GM19023 (cell line): ENCODE measurements around the gene LARGE1.

ENCODE experiments used
- ATAC-seq: cut with Tn5 transposase; IDR thresholded peaks from one replicate; pipeline ENCODE4 v1.9.1; 2021; ENCODE audit warnings: mild to moderate bottlenecking, moderate library complexity; ENCODE audit not compliant: unreplicated experiment

LARGE1 gene

DNA sequence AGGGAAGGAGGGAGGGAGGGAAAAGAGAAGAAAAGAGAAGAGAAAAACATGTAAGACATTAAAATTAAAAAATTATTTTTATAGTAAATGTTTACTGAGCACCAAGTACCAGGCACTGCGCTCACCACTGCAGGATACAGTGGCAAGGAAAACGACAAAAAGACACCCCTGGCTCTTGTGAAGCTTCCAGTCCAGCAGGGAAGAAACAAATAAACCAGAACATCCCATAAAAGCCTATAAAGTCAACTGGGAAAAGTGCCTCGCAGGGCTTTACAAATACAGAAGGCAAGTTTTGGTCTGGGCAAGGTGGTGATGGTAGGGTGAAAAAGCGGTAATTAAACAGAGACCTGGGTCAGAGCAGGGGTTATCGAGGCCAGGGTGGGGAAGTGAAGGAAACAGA lies 33.6 kb downstream of the LARGE1 start:
- ATAC-seq, result no peak

DNA sequence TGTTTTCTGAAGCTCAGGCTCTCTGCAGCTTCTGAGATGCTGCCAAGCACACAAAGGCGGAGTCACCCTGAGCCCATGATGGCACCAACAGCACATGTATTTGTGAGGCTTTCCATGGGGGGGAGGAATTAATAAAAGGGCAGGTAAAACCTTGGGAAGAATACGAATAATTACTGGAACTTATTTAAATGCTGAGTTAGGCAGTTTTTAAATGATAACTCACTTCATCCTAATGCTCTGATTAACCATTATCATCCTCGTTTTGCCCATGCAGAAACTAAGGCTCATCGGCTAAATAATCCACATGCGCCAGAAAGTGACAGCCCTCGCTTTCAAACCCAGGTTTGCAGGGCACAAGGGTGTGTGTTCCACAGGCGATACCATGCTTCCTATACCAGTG lies 35.4 kb downstream of the LARGE1 start:
- no peak for ATAC-seq

DNA sequence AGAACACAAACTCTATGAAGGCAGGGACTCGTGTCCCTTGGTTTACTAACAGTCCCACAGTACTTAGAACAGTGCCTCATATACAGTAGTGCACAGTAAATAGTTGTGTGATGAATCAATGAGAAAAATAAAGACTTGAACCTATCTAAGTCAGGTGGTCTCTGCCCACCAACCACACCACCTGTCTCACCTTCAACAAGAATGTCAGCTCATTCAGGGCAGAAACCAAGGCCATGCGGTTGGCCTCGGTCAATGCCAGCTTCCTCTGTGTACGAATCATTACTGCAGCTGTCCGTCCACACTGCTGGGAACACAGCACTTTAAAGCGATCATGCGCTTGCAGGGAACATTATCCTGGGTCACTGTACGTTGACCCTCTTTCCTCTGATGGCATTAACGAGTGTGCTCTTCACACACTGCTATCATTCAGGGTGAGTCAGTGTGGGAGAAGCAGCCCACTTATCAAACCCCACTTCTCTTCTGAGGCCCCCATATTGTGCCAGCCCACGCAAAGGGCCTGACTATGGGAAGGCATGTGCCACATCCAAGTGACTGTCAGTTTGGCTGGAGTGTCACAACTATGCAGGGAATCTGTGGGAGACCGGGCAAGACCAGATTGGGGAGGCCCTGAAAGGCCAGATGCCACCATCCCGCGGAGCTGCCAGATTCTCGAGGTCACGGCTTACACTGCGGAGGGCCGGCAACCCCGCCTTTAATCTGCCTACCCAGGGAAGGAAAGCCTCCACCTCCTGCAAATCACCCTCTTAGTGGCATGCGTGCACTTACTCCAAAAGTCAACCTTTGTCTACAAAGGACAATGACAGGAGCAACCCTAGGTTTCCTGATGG lies 36.1 kb downstream of the LARGE1 start:
- ATAC-seq, result no peak

DNA sequence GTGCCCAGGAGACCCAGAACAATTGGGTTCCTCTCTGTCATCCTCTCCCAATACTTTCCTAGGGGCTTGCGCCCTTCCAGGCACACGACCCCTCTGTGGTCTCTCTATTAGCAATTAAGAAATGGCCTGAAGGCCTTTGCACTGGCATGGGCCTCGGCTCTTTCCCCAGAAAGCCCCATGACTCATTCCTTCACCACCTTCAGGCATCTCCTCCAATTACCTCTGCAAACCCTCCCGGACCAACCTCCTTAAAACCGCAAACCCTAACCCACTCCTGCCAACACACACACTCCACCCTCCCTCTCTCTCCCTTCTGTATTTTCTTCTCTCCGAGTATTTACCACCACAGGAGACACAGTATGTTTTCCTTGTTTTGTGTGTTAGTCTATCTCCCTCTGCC lies 36.7 kb downstream of the LARGE1 start:
- ATAC-seq, result no peak

DNA sequence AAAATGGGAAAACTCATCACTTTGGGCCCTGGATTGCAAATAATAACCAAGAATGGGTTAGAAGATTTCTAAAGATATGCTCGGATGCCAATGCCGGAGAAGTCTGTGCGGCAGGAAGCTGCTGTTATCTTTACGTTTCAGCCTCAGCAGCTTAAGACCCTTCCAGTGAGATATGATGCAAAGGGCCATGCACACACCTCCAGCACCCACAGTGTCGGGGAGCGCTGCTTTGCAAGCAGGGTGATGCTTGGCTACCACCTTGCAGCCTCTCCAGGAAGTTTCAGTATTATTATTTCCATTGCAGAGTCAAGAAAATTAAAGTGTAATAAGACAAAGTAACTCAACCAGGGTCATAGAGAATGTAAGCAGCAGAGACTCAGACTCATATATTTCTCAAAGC lies 37.3 kb downstream of the LARGE1 start:
- ATAC-seq, result no peak

DNA sequence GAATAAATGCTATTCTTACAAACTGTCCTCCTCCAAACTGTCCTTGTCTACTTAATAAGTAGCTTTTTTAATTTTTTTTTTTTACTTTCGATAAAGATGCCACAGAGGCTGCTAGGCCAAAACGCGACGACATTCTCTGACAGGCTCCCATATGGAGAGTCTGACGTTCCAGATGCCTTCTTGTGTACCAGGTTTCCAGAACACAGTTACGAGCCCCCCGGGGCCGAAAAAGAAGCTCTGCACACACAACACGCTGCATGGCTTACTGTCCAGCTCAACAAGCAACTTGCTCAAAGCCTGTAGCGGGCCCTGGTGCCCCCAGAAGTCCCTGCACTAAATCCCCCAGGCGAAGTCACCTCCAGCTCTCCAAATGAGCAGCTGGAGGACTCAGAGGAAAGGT lies 39.3 kb downstream of the LARGE1 start:
- no peak for ATAC-seq

DNA sequence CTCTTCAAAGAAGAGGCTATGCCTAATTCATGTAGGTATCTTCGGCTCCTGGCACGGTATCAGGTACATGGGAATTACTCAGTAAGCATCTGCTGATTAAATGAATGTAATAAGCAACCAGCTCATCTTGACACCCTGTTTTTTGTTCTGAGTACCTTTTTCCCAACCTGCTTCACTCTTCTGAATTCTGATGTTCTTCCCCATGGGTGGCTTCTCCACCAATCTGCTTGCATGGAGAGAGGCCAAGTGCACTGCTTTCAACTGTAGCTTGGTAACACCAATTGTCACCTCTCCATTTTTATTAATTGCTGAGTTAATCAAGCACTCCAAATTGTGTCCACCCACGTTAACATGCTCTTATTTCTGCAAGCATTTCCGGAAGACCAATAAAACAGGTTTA lies 40.5 kb downstream of the LARGE1 start:
- ATAC-seq, result no peak

DNA sequence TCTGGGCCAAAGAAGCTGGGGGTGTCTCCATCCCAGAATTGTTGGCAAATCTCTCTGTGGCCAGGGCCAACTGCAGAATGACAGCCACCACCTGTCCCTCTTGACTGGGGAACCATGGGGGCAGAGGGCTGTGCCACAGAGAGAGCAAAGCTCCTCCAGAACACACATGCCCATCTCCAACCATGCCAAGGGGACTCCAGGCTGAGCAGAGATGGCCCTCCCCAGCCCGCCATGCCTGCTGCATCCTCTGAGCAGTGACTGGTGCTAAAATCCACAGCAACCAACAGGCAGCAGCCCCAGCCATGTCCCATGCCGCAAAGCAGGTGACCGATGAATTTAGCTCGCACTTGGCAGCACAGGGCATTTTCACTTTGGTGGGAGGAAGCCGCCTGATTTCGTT lies 45.0 kb downstream of the LARGE1 start:
- no peak for ATAC-seq

DNA sequence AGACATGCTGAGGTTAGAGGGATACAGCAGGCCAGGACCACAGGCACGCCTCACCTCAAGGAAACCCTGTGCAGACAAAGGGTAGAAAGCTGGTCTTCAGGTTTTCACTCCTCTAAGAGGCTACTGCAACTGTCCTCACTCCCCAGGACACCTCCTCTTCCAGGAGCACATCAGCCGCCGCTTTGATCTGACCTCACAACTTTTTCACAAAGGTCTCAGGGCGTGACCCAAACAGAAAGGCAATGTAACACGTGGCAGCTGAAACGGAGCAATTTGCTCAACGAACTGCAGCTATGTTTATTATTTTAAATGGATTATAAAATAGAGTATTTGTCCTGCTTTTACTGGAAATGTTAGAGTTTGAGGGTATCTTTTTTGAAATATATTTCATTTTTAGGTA lies 46.1 kb downstream of the LARGE1 start:
- no peak for ATAC-seq

DNA sequence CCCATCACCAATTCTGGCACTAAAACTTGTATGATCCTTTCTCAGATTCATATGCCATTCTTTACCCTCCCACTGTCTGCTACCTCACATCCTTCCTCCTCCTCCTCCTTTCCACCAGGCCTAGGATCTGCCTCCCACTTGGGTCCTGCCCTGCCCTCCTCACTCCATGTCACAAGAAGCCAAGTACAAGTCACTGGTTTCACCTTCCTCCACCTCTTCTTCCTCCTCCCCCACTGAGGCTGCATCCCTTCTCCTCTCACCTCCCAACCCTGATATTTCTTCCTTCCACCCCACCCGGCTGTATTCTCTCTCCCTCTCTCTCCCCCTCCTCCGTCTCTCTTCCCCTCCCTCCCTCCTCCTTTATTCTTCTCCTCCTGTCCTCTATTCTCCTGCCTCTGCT lies 46.6 kb downstream of the LARGE1 start:
- no peak for ATAC-seq

DNA sequence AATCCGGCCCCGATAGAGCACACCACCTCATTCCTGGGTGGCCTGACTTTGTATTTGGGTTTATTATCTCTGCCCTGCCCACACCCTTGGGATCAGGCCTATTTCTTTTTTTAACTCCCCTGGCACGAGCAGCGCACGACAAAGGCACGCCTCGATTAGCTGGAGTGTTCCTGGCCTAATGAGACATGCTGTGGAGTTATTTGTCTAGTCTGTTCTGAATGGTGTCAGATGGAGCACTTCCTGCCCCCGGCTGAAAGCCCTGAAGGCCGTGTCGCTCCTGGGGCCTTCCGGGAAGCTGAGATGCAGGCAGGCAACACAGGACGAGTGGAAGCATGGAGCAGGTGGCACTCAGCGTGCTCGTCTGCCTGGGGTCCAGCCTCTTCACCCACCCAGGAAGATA lies 47.1 kb downstream of the LARGE1 start:
- ATAC-seq, result no peak

DNA sequence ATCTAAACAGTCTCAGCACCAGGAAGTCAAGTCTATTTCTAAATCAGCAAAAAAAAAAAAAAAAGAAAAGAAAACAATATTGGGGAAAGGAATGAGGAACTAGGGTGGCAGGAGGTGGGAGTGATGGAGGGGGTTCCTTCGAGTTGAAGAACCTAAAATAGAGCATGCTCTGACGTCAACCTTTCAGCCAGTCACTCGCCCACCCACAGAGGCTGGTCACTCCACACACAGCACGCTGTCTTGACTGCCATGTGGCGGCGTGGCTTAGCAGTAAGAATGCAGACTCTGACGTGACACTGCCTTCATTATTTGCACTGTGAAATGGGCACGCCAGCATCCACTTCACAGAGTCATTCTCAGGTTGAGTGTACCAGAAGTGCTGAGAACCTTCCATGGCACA lies 48.3 kb downstream of the LARGE1 start:
- no peak for ATAC-seq

DNA sequence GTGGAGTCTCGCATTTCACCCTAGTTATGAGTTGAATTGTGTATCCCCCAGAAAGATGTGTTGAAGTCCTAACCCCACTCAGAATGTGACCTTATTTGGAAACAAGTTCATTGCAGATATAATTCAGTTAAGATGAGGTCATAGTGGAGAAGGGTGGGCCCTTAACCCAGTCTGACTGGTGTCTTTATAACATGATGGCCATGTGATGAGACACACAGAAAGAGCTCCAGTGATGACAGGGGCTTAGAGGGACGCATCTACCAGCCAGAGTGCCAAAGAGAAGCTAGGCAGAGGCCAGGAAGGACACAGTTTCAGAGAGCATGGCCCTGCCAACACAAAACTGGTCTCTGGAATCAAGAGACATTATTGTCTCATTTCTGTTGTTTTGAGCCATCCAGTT lies 50.3 kb downstream of the LARGE1 start:
- no peak for ATAC-seq

DNA sequence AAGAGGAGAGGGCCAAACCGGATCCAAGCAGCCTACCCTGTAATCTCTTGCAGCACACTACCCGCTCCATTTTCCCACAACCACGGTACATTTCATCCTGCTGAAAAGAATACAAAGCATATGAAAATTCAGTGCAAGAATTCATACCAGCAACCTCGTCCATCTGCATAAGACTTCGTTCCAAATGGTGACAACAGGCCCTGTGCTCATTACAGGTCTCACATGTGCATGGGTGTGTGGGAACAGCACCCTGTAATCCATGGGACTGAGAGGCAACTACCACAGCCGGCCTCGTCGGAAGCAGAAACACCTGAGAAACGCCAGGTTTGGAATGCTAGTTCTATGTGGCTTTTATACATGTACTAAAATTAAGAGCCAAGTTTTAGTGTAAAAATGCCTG lies 52.3 kb downstream of the LARGE1 start:
- no peak for ATAC-seq

DNA sequence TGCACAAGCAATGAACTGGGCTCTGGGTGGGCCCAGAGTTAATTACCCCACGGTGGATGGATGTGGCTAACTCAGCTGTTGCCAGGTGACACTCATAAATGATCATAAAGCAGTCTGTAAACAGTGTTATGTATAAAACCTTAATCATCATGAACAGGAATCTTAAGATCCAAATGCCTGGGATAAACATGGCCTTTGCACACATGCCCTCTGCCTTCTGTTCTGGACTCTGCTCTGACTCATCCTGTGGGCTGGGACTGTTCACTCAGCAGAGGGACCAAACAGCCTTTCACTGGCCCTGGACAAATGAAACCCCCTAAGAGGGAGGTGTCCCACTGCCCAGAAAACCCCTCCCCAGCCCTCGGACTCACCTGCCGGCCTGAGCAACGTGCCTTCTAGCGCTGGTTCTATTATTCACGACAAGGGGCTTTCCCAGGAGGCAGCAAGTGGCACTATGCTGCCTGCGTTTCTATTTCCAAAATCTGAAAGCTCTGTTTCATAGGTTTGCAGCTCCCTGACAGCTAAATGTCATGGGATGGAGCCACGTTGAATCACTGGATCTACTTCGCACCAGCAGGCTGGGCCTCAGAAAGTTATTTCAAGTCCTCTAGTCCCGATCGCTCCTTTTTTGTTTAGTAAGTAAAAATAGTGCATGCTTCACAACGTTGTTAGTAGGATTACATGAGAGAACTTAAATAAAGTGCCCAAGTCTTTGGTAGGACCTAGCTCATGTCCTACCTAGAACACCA lies 53.0 kb downstream of the LARGE1 start:
- ATAC-seq, result no peak

DNA sequence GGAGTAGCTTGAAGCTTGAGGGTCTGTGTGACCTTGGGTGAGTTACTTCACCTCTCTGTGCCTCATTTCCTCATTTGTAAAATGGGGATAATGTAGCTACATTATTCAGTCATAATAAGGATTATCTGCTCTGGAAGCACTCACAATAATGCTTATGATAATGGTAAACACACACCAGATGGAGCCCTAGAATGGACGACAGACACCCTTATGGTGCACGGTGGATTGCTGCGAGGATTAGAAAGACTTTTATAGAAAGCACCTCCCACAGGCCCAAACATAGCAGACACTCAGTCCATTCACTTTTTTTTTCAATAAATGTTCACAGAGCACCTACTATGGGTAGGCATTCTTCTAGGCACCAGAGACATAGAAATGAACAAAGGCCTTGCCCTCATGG lies 53.8 kb downstream of the LARGE1 start:
- no peak for ATAC-seq

DNA sequence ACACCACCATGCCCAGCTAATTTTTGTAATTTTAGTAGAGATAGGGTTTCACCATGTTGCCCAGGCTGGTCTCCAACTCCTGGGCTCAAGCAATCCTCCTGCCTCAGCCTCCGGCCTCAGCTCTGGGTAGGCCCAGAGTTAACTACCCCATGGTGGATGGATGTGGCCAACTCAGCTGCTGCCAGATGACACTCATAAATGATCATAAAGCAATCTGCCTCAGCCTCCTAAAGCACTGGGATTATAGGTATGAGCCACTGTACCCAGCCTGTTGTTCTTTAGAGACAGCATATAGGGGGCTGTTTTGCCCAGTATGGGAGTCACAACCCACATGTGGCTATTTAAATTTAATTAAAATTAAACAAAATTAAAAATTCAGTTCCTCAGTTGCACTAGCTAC lies 54.3 kb downstream of the LARGE1 start:
- ATAC-seq, result no peak

DNA sequence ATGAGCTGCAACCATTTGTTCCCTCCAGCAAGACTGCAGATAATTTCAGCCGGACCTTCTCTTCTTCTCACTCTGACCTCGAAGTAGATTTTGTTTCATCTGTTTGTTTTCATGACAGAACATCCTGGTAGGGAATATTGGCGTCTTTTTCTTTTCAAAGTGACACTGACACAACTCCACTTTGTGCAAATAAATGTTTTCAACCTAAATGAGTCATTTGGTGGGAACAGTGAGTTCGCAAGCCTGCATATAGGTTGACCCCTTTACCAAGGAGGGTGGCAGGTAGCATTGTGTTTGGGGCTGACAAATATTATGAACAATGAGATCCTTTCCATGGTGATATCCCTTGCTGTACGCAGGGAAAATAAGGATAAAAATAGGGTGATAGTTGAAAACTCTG lies 55.0 kb downstream of the LARGE1 start:
- ATAC-seq, result no peak

DNA sequence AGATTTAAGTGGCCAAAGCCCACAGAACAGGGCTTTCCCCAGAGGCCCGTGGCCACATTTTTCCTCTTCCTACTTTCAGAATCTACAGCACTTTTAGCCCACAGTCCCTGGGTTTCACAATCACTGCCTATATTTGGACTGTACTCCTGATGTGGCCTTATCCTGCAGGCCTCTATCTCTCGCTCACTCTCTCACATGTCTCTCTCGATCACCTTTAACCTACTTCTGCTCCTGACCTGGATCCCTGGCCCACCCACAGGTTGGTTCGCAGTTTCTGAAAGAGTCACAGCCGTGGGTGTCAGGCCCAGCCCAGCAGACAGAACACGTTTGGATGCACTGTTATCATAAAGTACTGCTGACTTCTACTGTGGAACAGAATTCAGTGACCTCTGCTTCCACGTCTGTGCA lies 55.5 kb downstream of the LARGE1 start:
- ATAC-seq, result no peak

DNA sequence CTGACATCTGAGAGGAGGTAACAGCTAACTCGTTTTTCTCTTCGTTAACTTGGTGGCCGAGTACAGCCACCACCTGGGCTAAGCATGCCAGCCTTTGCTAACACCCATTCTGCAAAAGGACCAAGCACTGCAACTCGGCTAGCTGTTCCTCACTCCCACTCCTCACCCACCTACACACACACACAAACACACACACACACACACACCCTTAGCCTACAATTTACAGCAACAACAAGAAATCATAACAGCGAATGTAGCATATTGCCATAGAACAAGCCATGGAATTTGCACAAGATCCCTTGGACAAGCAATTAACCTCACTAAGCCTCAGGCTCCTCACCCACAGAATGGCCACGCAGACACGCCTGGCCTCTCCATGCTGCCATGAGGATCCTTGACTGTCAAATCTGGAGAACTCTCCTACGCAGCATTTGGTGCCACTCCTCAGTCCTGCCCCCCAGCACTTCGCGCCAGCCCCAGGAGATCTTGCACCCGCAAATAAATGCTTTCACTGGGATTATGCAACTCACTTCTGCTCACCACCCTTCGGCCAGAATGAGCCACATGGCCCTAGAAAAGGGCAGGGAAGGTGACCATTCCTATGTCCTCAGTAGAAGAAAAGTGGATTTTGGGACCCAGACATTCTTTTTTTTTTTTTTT lies 58.9 kb downstream of the LARGE1 start:
- no peak for ATAC-seq

DNA sequence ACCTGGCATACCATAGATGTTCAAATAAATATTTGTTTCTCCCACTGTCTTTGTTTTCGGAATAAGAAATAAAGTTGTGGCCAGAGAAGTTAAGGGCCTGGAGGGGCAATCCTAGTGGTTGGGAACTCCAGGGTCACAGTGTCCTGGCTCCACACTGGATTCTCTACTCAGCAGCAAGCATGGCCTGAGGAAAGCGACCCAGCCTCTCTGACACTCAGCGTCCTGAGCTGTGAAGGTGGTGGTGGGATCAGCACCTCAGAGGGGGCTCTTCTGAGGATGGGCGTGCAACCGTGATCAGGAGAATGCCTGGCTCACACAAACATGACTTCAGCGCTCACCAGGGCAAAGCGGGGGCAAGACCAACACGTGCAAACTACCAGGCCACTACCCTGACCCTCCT lies 59.9 kb downstream of the LARGE1 start:
- ATAC-seq, result no peak

DNA sequence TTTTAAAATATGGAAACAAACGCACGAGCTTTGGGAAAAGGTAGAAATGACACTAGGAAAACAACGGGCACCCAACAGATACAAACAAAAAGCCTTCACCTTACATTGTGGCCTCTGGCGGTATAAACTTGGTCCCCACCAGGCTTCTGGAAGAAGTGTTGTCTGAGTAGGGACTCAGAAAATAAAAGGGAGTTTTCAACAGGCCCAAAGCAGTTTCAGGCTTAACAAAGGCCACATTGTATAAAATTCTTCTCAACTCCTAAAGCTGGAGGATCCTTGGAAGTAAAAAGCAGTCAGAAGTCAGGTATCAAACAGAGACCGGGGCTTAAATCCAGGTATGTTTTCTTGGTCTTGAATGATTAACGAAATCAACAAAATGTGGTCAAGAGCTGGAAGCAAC lies 61.0 kb downstream of the LARGE1 start:
- ATAC-seq, result no peak
